K562 treated with DMSO at 1 percent for 4 hours (cell line): ENCODE results near the gene ZNF333. TPM values are rescaled to one million over a fixed set of nuclear protein-coding genes. Genes with fewer than 3 reads are reported as not detected.

Experiments used
- total RNA-seq: library from RNA; unstranded; fragments of 300-600 nt; gene quantifications from 2 replicates; pipeline ENCODE4 v1.2.3, GENCODE V29; 2022; ENCODE audit not compliant: insufficient read depth

Gene ZNF333
- total RNA-seq = 5.0 and 7.8 TPM in 2 replicates

GRCh38 chr19:14689598-14690503 lies at the start of gene ZNF333:
Gene ZNF333, plus strand, starts transcription at chr19:14690048. Its CDS starts 3,444 bp downstream, at chr19:14693492.

GRCh38 chr19:14674764-14675163 lies 15.1 kb upstream of the ZNF333 start, which contains the start of gene ADGRE3:
Gene ADGRE3, minus strand, starts transcription at chr19:14674844. Its CDS starts 74 bp downstream, at chr19:14674770.

GRCh38 chr19:14778110-14778845 lies 88.4 kb downstream of the ZNF333 start, which contains the start of gene ADGRE2:
Gene ADGRE2, minus strand, starts transcription at chr19:14778560. Its CDS starts 1,804 bp downstream, at chr19:14776756.

Other genes starting within 250 kb of the ZNF333 start
- gene PTGER1, start 214.7 kb upstream of the ZNF333 start, total RNA-seq = not detected in 2 replicates
- gene GIPC1, start 193.9 kb upstream of the ZNF333 start, total RNA-seq = 123 and 129 TPM in 2 replicates
- 120 and 154 TPM in 2 replicates for gene DNAJB1, start 171.7 kb upstream of the ZNF333 start, total RNA-seq
- gene TECR, start 160.5 kb upstream of the ZNF333 start, total RNA-seq = 301 and 391 TPM in 2 replicates
- 386 and 424 TPM in 2 replicates for gene NDUFB7, start 118.0 kb upstream of the ZNF333 start, total RNA-seq
- not detected in 2 replicates for gene CLEC17A, start 107.0 kb upstream of the ZNF333 start, total RNA-seq
- gene ADGRE3, start 15.2 kb upstream of the ZNF333 start, total RNA-seq = not detected in 2 replicates
- gene ADGRE2, start 88.5 kb downstream of the ZNF333 start, total RNA-seq = 8.9 and 13.3 TPM in 2 replicates
- not detected in 2 replicates for gene OR7A5, start 145.1 kb downstream of the ZNF333 start, total RNA-seq
- 0.16 TPM in 1 of 2 replicates, not detected in the other for gene OR7C1, start 145.1 kb downstream of the ZNF333 start, total RNA-seq
- gene OR7A10, start 158.9 kb downstream of the ZNF333 start, total RNA-seq = not detected in 2 replicates
- gene OR7A17, start 196.1 kb downstream of the ZNF333 start, total RNA-seq = not detected in 2 replicates